Measurements from ENCODE around the gene COG6. TPM values are rescaled to one million over a fixed set of nuclear protein-coding genes. Genes with fewer than 3 reads are reported as not detected.
A peak's percentile ranks its signal among the peaks of the same experiment; 100 is the strongest.

The COG6 gene
- total RNA-seq, 4 donors from 2014 or later: 14.8 to 28.2 (median 22.9) TPM

- no peak for DNase-seq (ENCODE audit: low spot score in 2 of 2)
- no peaks in the 10 kb centered on the region for H3K4me1 ChIP-seq
- H3K27me3 ChIP-seq: peaks cover 10% of the 10 kb centered on the region
- H3K27ac ChIP-seq: no peak overlapping the region
- no peaks in the 10 kb centered on the region for H3K9me3 ChIP-seq
- 69% methylated on average over 3 of the region's 3 CpGs for WGBS
- TF ChIP-seq CTCF (IDR thresholded peaks at IDR 0.05) (no peak), POLR2A (IDR thresholded peaks at IDR 0.05) (no peak), POLR2AphosphoS5 (IDR thresholded peaks at IDR 0.05) (no peak), EP300 (IDR thresholded peaks at IDR 0.05) (no peak)
- H3K4me3 ChIP-seq: no peak overlapping the region
- no peaks in the 10 kb centered on the region for H3K36me3 ChIP-seq
These were observed 17.6 kb upstream of the COG6 start for GRCh38 chr13:39637890-39638289.

GRCh38 chr13:39641645-39642044, 13.8 kb upstream of the COG6 start:
- peaks cover 6% of the 10 kb centered on the region for H3K27me3 ChIP-seq
- no peak for TF ChIP-seq EP300 (IDR thresholded peaks at IDR 0.05)
- TF ChIP-seq POLR2AphosphoS5 (IDR thresholded peaks at IDR 0.05): no peak
- TF ChIP-seq CTCF (IDR thresholded peaks at IDR 0.05): no peak
- TF ChIP-seq POLR2A (IDR thresholded peaks at IDR 0.05): no peak
- H3K27ac ChIP-seq: no peak overlapping the region
- H3K9me3 ChIP-seq: no peaks in the 10 kb centered on the region
- H3K4me3 ChIP-seq: no peak overlapping the region
- H3K36me3 ChIP-seq: no peaks in the 10 kb centered on the region
- H3K4me1 ChIP-seq: no peaks in the 10 kb centered on the region
- 94% methylated on average over 1 of the region's 1 CpG for WGBS
- no peak for DNase-seq (ENCODE audit: low spot score in 2 of 2)

GRCh38 chr13:39646122-39646521, 9.3 kb upstream of the COG6 start:
- no peak overlapping the region for H3K4me3 ChIP-seq
- H3K9me3 ChIP-seq: no peaks in the 10 kb centered on the region
- 59% methylated on average over 4 of the region's 4 CpGs for WGBS
- DNase-seq (ENCODE audit: low spot score in 2 of 2): no peak
- no peak overlapping the region for H3K27ac ChIP-seq
- no peaks in the 10 kb centered on the region for H3K36me3 ChIP-seq
- TF ChIP-seq POLR2AphosphoS5 (IDR thresholded peaks at IDR 0.05): no peak
- TF ChIP-seq CTCF (IDR thresholded peaks at IDR 0.05): no peak
- TF ChIP-seq EP300 (IDR thresholded peaks at IDR 0.05): no peak
- no peaks in the 10 kb centered on the region for H3K4me1 ChIP-seq
- no peaks in the 10 kb centered on the region for H3K27me3 ChIP-seq

GRCh38 chr13:39655041-39655568, 357 bp upstream of the COG6 start:
- no peak for TF ChIP-seq EP300 (IDR thresholded peaks at IDR 0.05)
- no peak for TF ChIP-seq POLR2A (IDR thresholded peaks at IDR 0.05)
- no peak for TF ChIP-seq POLR2AphosphoS5 (IDR thresholded peaks at IDR 0.05)
- TF ChIP-seq CTCF (IDR thresholded peaks at IDR 0.05): no peak
- Histone ChIP-seq H3K4me3 (peak overlapping the region; percentile 98), H3K4me1 (peaks cover 18% of the 10 kb centered on the region), H3K36me3 (no peaks in the 10 kb centered on the region), H3K27ac (peak overlapping the region; percentile 76), H3K27me3 (no peaks in the 10 kb centered on the region), H3K9me3 (no peaks in the 10 kb centered on the region)
- whole genome bisulfite sequencing: 3% methylated on average over 2 of the region's 2 CpGs
- no peak for DNase-seq (ENCODE audit: low spot score in 2 of 2)

- DNase-seq (ENCODE audit: low spot score in 2 of 2): no peak
- Histone ChIP-seq H3K9me3 (no peaks in the 10 kb centered on the region), H3K27me3 (no peaks in the 10 kb centered on the region), H3K27ac (no peak overlapping the region), H3K4me1 (peaks cover 18% of the 10 kb centered on the region), H3K36me3 (peaks cover 5% of the 10 kb centered on the region), H3K4me3 (peak overlapping the region; percentile 98)
- WGBS: 17% methylated on average over 7 of the region's 7 CpGs
- TF ChIP-seq POLR2AphosphoS5 (IDR thresholded peaks at IDR 0.05): no peak
- no peak for TF ChIP-seq CTCF (IDR thresholded peaks at IDR 0.05)
- TF ChIP-seq POLR2A (IDR thresholded peaks at IDR 0.05): no peak
- TF ChIP-seq EP300 (IDR thresholded peaks at IDR 0.05): no peak
These were observed 839 bp downstream of the COG6 start for GRCh38 chr13:39656325-39656677.

Data from suprapubic skin (tissue), 4 donors.